HFFc6 (cell line): Measurements from ENCODE around the gene GOT2. TPM values are rescaled to one million over a fixed set of nuclear protein-coding genes. Genes with fewer than 3 reads are reported as not detected.
"Not testable (repeated sequence)": the region's sequence is repeated elsewhere in the genome, so short reads cannot be mapped to it uniquely, and the experiment has no call there.

Source experiments
- DNase-seq: peaks from one replicate; pipeline ENCODE4 v3.0.0-alpha.2; 2018
- H3K27ac Mint-ChIP-seq: 2 replicates; pipeline ENCODE4 v1.8.0; 2020; ENCODE audit warnings: mild to moderate bottlenecking, mixed read lengths
- H3K27me3 Mint-ChIP-seq: 2 replicates; pipeline ENCODE4 v1.8.0; 2021; ENCODE audit warnings: mild to moderate bottlenecking, moderate library complexity, mixed read lengths; ENCODE audit not compliant: insufficient read depth
- H3K36me3 Mint-ChIP-seq: 2 replicates; pipeline ENCODE4 v1.8.0; 2021; ENCODE audit warnings: low read depth, mixed read lengths
- H3K4me1 Mint-ChIP-seq: 2 replicates; pipeline ENCODE4 v1.8.0; 2020; ENCODE audit warnings: low read depth, mixed read lengths
- H3K4me3 Mint-ChIP-seq: 2 replicates; pipeline ENCODE4 v1.8.0; 2020; ENCODE audit warnings: mild to moderate bottlenecking, moderate library complexity, mixed read lengths
- H3K9me3 Mint-ChIP-seq: 2 replicates; pipeline ENCODE4 v1.8.0; 2020; ENCODE audit warnings: mild to moderate bottlenecking, mixed read lengths
- total RNA-seq, 6 experiments: library from RNA; stranded (reverse); fragmentation: NEBNext Ultra II Directional; extraction: Animal tissue kit (Norgen Biotek cat#: 25700); gene quantifications; 2 replicates in 1 of 6; 3 replicates in 5 of 6; pipeline ENCODE4 v1.2.3, GENCODE V29; 2021
- TF ChIP-seq, protein P1 (sequence below): fragments of 200-600 bp; sonication (generic); IDR thresholded peaks from 2 replicates; pipeline ENCODE4 v1.5.0; 2021; ENCODE audit warnings: antibody characterized with exemption, mild to moderate bottlenecking

The GOT2 gene
- total RNA-seq, 6 experiments from 2014 or later = 131 to 152 (median 138) TPM

DNA sequence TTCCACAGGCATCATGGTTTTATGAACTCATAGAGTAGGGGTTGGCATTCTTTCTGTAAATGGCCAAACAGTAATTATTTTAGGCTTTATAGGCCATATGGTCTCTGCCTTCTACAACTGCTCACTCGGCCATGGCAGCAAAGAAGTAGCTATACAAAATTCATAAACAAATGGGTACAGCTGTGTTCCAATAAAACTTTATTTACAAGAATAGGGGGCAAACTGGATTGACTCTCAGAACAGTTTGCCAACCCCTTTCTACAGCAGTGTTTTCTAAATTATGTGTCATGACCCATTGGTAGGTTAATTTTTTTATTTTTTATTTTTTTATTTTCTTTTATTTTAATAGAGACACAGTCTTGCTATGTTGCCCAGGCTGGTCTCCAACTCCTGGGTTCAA, 20.4 kb downstream of the GOT2 start:
- TF ChIP-seq, protein P1, sequence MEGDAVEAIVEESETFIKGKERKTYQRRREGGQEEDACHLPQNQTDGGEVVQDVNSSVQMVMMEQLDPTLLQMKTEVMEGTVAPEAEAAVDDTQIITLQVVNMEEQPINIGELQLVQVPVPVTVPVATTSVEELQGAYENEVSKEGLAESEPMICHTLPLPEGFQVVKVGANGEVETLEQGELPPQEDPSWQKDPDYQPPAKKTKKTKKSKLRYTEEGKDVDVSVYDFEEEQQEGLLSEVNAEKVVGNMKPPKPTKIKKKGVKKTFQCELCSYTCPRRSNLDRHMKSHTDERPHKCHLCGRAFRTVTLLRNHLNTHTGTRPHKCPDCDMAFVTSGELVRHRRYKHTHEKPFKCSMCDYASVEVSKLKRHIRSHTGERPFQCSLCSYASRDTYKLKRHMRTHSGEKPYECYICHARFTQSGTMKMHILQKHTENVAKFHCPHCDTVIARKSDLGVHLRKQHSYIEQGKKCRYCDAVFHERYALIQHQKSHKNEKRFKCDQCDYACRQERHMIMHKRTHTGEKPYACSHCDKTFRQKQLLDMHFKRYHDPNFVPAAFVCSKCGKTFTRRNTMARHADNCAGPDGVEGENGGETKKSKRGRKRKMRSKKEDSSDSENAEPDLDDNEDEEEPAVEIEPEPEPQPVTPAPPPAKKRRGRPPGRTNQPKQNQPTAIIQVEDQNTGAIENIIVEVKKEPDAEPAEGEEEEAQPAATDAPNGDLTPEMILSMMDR = no peak
- H3K27me3 Mint-ChIP-seq = no peaks in the 10 kb centered on the region
- no peaks in the 10 kb centered on the region for H3K9me3 Mint-ChIP-seq
- no peak overlapping the region for H3K27ac Mint-ChIP-seq
- H3K4me1 Mint-ChIP-seq = no peaks in the 10 kb centered on the region
- H3K36me3 Mint-ChIP-seq = peaks cover 15% of the 10 kb centered on the region; the same call in 1 of the 2 replicates
- H3K4me3 Mint-ChIP-seq = no peak overlapping the region
- DNase-seq = no peak

DNA sequence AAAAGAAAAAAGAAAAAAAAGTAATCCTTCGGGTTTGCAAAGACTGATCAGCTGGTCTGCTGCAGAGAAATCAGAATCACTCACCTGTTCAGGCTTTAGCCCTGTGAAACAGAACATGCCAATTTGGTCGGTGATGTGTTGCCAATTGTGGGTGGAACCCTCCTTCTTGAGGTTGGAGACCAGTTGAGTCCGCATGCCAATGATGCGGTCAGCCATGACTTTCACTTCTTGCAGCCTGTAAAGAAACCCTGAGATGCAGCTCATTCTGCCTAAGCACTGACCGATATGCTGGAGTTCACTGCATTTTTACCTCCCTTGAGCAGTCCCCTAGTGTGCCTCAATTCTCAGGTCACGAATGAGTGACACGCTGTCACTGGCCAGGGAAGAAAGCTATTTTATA, 24.8 kb downstream of the GOT2 start:
- no peak overlapping the region for H3K27ac Mint-ChIP-seq
- H3K4me1 Mint-ChIP-seq = no peaks in the 10 kb centered on the region
- TF ChIP-seq, protein P1 = no peak
- no peaks in the 10 kb centered on the region for H3K9me3 Mint-ChIP-seq
- no peaks in the 10 kb centered on the region for H3K27me3 Mint-ChIP-seq
- H3K4me3 Mint-ChIP-seq = no peak overlapping the region
- peaks cover 19% of the 10 kb centered on the region for H3K36me3 Mint-ChIP-seq
- no peak for DNase-seq

- no peak for DNase-seq
Measured at GRCh38 chr16:58699151-58699550, 35.0 kb downstream of the GOT2 start.

GRCh38 chr16:58695368-58695767, 38.7 kb downstream of the GOT2 start:
- Mint-ChIP-seq H3K36me3 (peaks cover 5% of the 10 kb centered on the region; the same call in 1 of the 2 replicates), H3K4me3 (no peak overlapping the region), H3K9me3 (peaks cover 8% of the 10 kb centered on the region; the same call in 1 of the 2 replicates), H3K4me1 (peaks cover 4% of the 10 kb centered on the region; the same call in 1 of the 2 replicates), H3K27ac (no peak overlapping the region), H3K27me3 (peaks cover 5% of the 10 kb centered on the region)
- TF ChIP-seq, protein P1 = no peak
- DNase-seq = no peak

More at GRCh38 chr16:58699151-58699550, 35.0 kb downstream of the GOT2 start:
- Mint-ChIP-seq H3K27me3 (peaks cover 3% of the 10 kb centered on the region), H3K4me3 (no peak overlapping the region), H3K27ac (no peak overlapping the region), H3K9me3 (no peaks in the 10 kb centered on the region), H3K4me1 (peaks cover 12% of the 10 kb centered on the region; the same call in 1 of the 2 replicates), H3K36me3 (no peaks in the 10 kb centered on the region)
- TF ChIP-seq, protein P1 = no peak

DNA sequence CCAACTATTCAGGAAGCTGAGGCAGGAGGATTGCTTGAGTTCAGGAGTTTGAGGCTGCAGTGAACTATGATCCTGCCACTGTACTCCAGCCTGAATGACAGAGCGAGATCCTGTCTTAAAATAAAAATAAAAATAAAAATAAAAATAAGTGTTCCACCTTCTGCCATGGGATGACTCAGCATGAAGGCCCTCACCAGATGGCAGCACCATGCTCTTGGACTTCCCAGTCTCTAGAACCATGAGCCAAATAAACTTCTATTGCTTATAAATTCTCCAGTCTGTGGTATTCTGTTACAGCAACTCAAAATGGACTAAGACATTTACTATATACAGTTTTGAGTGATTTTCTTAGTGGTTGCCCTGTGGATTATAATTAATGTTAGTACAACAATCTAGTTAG, 41.7 kb downstream of the GOT2 start:
- peaks cover 8% of the 10 kb centered on the region; the same call in 1 of the 2 replicates for H3K9me3 Mint-ChIP-seq
- H3K4me1 Mint-ChIP-seq = peaks cover 10% of the 10 kb centered on the region
- no peak overlapping the region for H3K27ac Mint-ChIP-seq
- no peak overlapping the region for H3K4me3 Mint-ChIP-seq
- no peak for DNase-seq
- TF ChIP-seq, protein P1 = no peak
- peaks cover 5% of the 10 kb centered on the region; the same call in 1 of the 2 replicates for H3K36me3 Mint-ChIP-seq
- peaks cover 5% of the 10 kb centered on the region for H3K27me3 Mint-ChIP-seq

- not testable (repeated sequence) for H3K9me3 Mint-ChIP-seq, H3K4me3 Mint-ChIP-seq, H3K27me3 Mint-ChIP-seq
- DNase-seq = peak; percentile 86
- H3K27ac Mint-ChIP-seq = peak overlapping the region; percentile 79
- H3K4me1 Mint-ChIP-seq = peaks cover 45% of the 10 kb centered on the region
- peaks cover 14% of the 10 kb centered on the region for H3K36me3 Mint-ChIP-seq
Measured at GRCh38 chr16:58686985-58687706, 47.0 kb downstream of the GOT2 start.
